Mesenchymal stem cell (in vitro differentiated cells and primary cell): ENCODE measurements around the gene NUTM1.

Experiments used
- DNase-seq: peaks from one replicate; pipeline ENCODE4 v3.0.0-alpha.2; 2013
- H2AFZ ChIP-seq: one replicate; pipeline ENCODE4 v1.6.1; 2013; ENCODE audit warnings: low read depth, mild to moderate bottlenecking, control low read depth, inconsistent platforms, low read length, moderate library complexity
- H2AK5ac ChIP-seq: 2 replicates; pipeline ENCODE4 v1.6.1; 2013; ENCODE audit warnings: low read length, moderate library complexity, mild to moderate bottlenecking, inconsistent platforms; ENCODE audit not compliant: severe bottlenecking
- H2BK120ac ChIP-seq: one replicate; pipeline ENCODE4 v1.6.1; 2013; ENCODE audit warnings: low read depth, mild to moderate bottlenecking, inconsistent platforms, low read length, moderate library complexity
- H2BK12ac ChIP-seq, 2 experiments: one replicate each; pipeline ENCODE4 v1.6.1; 2013; ENCODE audit warnings: inconsistent platforms in 2 of 2, low read length in 2 of 2, mild to moderate bottlenecking in 2 of 2, moderate library complexity in 2 of 2, control low read depth in 1 of 2
- H2BK15ac ChIP-seq: one replicate; pipeline ENCODE4 v1.6.1; 2013; ENCODE audit warnings: mild to moderate bottlenecking, low read depth, inconsistent platforms; ENCODE audit not compliant: poor library complexity, severe bottlenecking
- H2BK5ac ChIP-seq: 2 replicates; pipeline ENCODE4 v1.6.1; 2013; ENCODE audit warnings: low read depth, mild to moderate bottlenecking, low read length, control low read depth, inconsistent platforms; ENCODE audit not compliant: poor library complexity, severe bottlenecking
- H3K14ac ChIP-seq, 2 experiments: one replicate each; pipeline ENCODE4 v1.6.1; 2013; ENCODE audit warnings: inconsistent platforms in 2 of 2, low read length in 2 of 2, control low read depth in 1 of 2, mild to moderate bottlenecking in 1 of 2, moderate library complexity in 1 of 2
- H3K18ac ChIP-seq, 2 experiments: one replicate each; pipeline ENCODE4 v1.6.1; 2013; ENCODE audit warnings: inconsistent platforms in 2 of 2, low read length in 2 of 2, control low read depth in 1 of 2, low read depth in 1 of 2, mild to moderate bottlenecking in 1 of 2
- H3K23ac ChIP-seq, 2 experiments: one replicate each; pipeline ENCODE4 v1.6.1; 2013; ENCODE audit warnings: inconsistent platforms in 2 of 2, low read length in 2 of 2, mild to moderate bottlenecking in 2 of 2, moderate library complexity in 2 of 2, control low read depth in 1 of 2
- H3K27ac ChIP-seq: 2 replicates; pipeline ENCODE4 v1.5.1; 2013; ENCODE audit warnings: mild to moderate bottlenecking, moderate library complexity, low read length, control low read depth, inconsistent platforms; ENCODE audit not compliant: poor library complexity, severe bottlenecking
- H3K27me3 ChIP-seq, 2 experiments: 2 replicates each; pipeline versions ENCODE4 v1.6.1 to v1.7.0; 2013; ENCODE audit warnings: low read length in 2 of 2, mild to moderate bottlenecking in 2 of 2, moderate library complexity in 2 of 2, control low read depth in 1 of 2, inconsistent platforms in 1 of 2; ENCODE audit not compliant: control insufficient read depth in 1 of 2, insufficient read depth in 1 of 2
- H3K36me3 ChIP-seq, 2 experiments: 2 replicates each; pipeline versions ENCODE4 v1.6.1 to v1.7.0; 2013; ENCODE audit warnings: low read length in 2 of 2, control low read depth in 1 of 2, inconsistent platforms in 1 of 2, low read depth in 1 of 2, mild to moderate bottlenecking in 1 of 2; ENCODE audit not compliant: insufficient read depth in 2 of 2, control insufficient read depth in 1 of 2
- H3K4ac ChIP-seq, 2 experiments: one replicate each; pipeline ENCODE4 v1.6.1; 2013; ENCODE audit warnings: inconsistent platforms in 2 of 2, low read length in 2 of 2, mild to moderate bottlenecking in 2 of 2, moderate library complexity in 2 of 2, control low read depth in 1 of 2, low read depth in 1 of 2
- H3K4me1 ChIP-seq: 2 replicates; pipeline ENCODE4 v1.6.1; 2013; ENCODE audit warnings: low read depth, low read length, control low read depth; ENCODE audit not compliant: control insufficient read depth, insufficient read depth
- H3K4me2 ChIP-seq: 2 replicates; pipeline ENCODE4 v1.6.1; 2013; ENCODE audit warnings: low read length, mild to moderate bottlenecking, inconsistent platforms; ENCODE audit not compliant: poor library complexity, severe bottlenecking
- H3K4me3 ChIP-seq, 2 experiments: 2 replicates each; pipeline versions ENCODE4 v1.5.1 to v1.7.0; 2013; ENCODE audit warnings: low read length in 2 of 2, mild to moderate bottlenecking in 2 of 2, control low read depth in 1 of 2, low read depth in 1 of 2; ENCODE audit not compliant: insufficient read depth in 1 of 2
- H3K79me1 ChIP-seq: replicated peaks from 2 replicates; pipeline ENCODE4 v1.6.1; 2013; ENCODE audit warnings: mild to moderate bottlenecking, control low read depth, low read length, inconsistent platforms; ENCODE audit not compliant: poor library complexity, severe bottlenecking
- H3K9ac ChIP-seq: 2 replicates; pipeline ENCODE4 v1.7.0; 2013; ENCODE audit warnings: mild to moderate bottlenecking, low read length, moderate library complexity
- H3K9me3 ChIP-seq: 2 replicates; pipeline ENCODE4 v1.7.0; 2013; ENCODE audit warnings: mild to moderate bottlenecking, low read length; ENCODE audit not compliant: control insufficient read depth
- H4K8ac ChIP-seq: one replicate; pipeline ENCODE4 v1.6.1; 2013; ENCODE audit warnings: inconsistent platforms, mild to moderate bottlenecking, low read length, moderate library complexity
- H4K91ac ChIP-seq: one replicate; pipeline ENCODE4 v1.6.1; 2013; ENCODE audit warnings: mild to moderate bottlenecking, low read length, inconsistent platforms
- WGBS: methylation state at CpG from one replicate; pipeline ENCODE4 v1.1.7; 2013; ENCODE audit warnings: mixed read lengths; 5-methylcytosine and 5-hydroxymethylcytosine counted together

NUTM1 gene

DNA sequence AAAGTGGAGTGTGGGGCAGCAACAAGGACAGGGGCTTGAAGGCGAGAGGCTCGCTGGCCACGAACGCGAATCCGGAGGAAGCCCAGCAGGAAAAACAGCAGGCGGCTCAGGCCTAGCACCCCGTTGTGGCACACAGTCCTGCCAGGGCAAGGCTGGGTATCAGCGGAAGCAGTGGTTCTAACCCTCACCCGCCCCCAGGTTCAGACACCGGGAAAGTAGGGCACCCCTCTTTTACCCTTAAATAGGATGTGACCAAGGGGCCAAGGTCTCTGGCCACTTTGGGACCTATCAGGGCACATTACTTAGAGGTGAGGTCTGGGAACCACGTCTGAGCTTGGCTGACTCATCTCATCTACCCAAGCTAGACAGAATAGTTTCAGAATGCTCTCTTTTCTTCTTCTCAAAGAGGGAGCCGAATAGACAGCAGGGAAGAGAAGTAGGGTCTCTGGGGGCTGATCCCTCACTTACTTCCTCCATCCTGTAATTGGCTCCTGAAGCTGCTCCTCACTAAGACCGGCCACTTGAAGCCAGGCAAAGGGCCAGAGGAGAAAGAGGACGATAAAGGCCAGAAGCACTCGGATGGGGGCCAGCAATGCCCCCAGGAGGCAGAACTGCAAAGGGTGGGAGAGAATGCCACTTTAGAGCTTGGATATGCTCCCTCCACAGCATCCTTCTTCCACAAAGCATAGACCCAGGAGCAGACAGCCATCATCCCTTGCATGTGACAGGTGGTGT, 22.1 kb downstream of the NUTM1 start:
- no peak overlapping the region for H3K14ac ChIP-seq
- H3K4me2 ChIP-seq = no peak overlapping the region
- no peaks in the 10 kb centered on the region for H3K27me3 ChIP-seq
- H3K36me3 ChIP-seq = peaks cover 21 to 33% of the 10 kb centered on the region in 2 experiments
- peak overlapping the region; percentile 19 for H4K8ac ChIP-seq
- no peak overlapping the region for H3K27ac ChIP-seq
- H3K4ac ChIP-seq = no peak overlapping the region
- DNase-seq = peak; percentile 11
- no peaks in the 10 kb centered on the region for H3K9me3 ChIP-seq
- H3K79me1 ChIP-seq = peaks cover 33% of the 10 kb centered on the region
- H2BK5ac ChIP-seq = no peak overlapping the region
- H3K4me3 ChIP-seq = peak overlapping the region in 1 of 2 experiments; percentile 88
- peak overlapping the region; percentile 78 for H3K9ac ChIP-seq
- no peak overlapping the region for H2AK5ac ChIP-seq
- no peak overlapping the region for H2BK15ac ChIP-seq
- no peak overlapping the region for H2AFZ ChIP-seq
- H2BK120ac ChIP-seq = no peak overlapping the region
- H4K91ac ChIP-seq = peak overlapping the region; percentile 62
- 86% methylated on average over 14 of the region's 16 CpGs for WGBS
- peak overlapping the region in 1 of 2 experiments; percentile 50 for H3K18ac ChIP-seq
- peaks cover 12% of the 10 kb centered on the region for H3K4me1 ChIP-seq
- no peak overlapping the region for H2BK12ac ChIP-seq
- no peak overlapping the region for H3K23ac ChIP-seq

- no peak overlapping the region for H3K23ac ChIP-seq
- no peaks in the 10 kb centered on the region for H3K9me3 ChIP-seq
- no peak overlapping the region for H2BK120ac ChIP-seq
- H2BK12ac ChIP-seq = no peak overlapping the region
- no peak overlapping the region for H3K14ac ChIP-seq
- peak overlapping the region; percentile 54 for H2AFZ ChIP-seq
- no peak overlapping the region for H2BK15ac ChIP-seq
- H3K4me2 ChIP-seq = peak overlapping the region; percentile 94
- no peak overlapping the region for H2AK5ac ChIP-seq
- H4K8ac ChIP-seq = peak overlapping the region; percentile 45
- H3K9ac ChIP-seq = peak overlapping the region; percentile 78
- peaks cover 18 to 28% of the 10 kb centered on the region in 2 experiments for H3K36me3 ChIP-seq
- WGBS = 46% methylated on average over 4 of the region's 5 CpGs
- DNase-seq = no peak
- peak overlapping the region; percentile 62 for H4K91ac ChIP-seq
- peaks cover 33% of the 10 kb centered on the region for H3K79me1 ChIP-seq
- H3K4ac ChIP-seq = no peak overlapping the region
- peak overlapping the region in 1 of 2 experiments; percentile 54 for H3K18ac ChIP-seq
- no peak overlapping the region for H3K27ac ChIP-seq
- no peaks in the 10 kb centered on the region for H3K27me3 ChIP-seq
- peak overlapping the region; percentile 63 to 88 for H3K4me3 ChIP-seq
- peaks cover 12% of the 10 kb centered on the region for H3K4me1 ChIP-seq
- no peak overlapping the region for H2BK5ac ChIP-seq
Measured at GRCh38 chr15:34365836-34366235, 22.7 kb downstream of the NUTM1 start.

GRCh38 chr15:34366271-34367065, 23.4 kb downstream of the NUTM1 start:
- Histone ChIP-seq H3K27me3 (no peaks in the 10 kb centered on the region), H4K8ac (peak overlapping the region; percentile 45), H3K14ac (peak overlapping the region in 1 of 2 experiments; percentile 85), H3K18ac (peak overlapping the region in 1 of 2 experiments; percentile 54), H2BK5ac (no peak overlapping the region), H2BK12ac (no peak overlapping the region), H2AFZ (peak overlapping the region; percentile 75), H3K4ac (peak overlapping the region in 1 of 2 experiments; percentile 42), H3K4me1 (peaks cover 12% of the 10 kb centered on the region), H3K4me2 (peak overlapping the region; percentile 94), H3K4me3 (peak overlapping the region; percentile 63 to 88), H4K91ac (no peak overlapping the region), H3K79me1 (peaks cover 31% of the 10 kb centered on the region), H3K36me3 (peaks cover 14 to 22% of the 10 kb centered on the region in 2 experiments), H3K9ac (peak overlapping the region; percentile 78), H3K27ac (no peak overlapping the region), H2BK120ac (no peak overlapping the region), H2BK15ac (peak overlapping the region; percentile 65), H3K9me3 (peaks cover under 1% of the 10 kb centered on the region), H2AK5ac (no peak overlapping the region), H3K23ac (peak overlapping the region in 1 of 2 experiments; percentile 81)
- WGBS = 1% methylated on average over 24 of the region's 37 CpGs
- DNase-seq = peak; percentile 49
